ENCODE data around the gene FIS1. TPM values are rescaled to one million over a fixed set of nuclear protein-coding genes. Genes with fewer than 3 reads are reported as not detected.
"Not testable (repeated sequence)": the region's sequence is repeated elsewhere in the genome, so short reads cannot be mapped to it uniquely, and the experiment has no call there.

The FIS1 gene
- total RNA-seq, 1 experiment from 2014 or later = 200 TPM

GRCh38 chr7:101290186-101291037 is 45.5 kb upstream of the FIS1 start:
- peak; percentile 76 for TF ChIP-seq CTCF (conservative IDR thresholded peaks at IDR 0.05)
- not testable (repeated sequence) for H2AFZ ChIP-seq; H4K20me1 ChIP-seq (ENCODE audit: insufficient read depth); H3K9me2 ChIP-seq (ENCODE audit: insufficient read depth); H3K4me2 ChIP-seq; H3K27ac ChIP-seq; H3K9me3 ChIP-seq (ENCODE audit: insufficient read depth, low read depth); H3K4me1 ChIP-seq (replicated peaks; ENCODE audit: insufficient read depth); H3F3A ChIP-seq (ENCODE audit: insufficient read depth, low read depth); BruUV-seq (replicated peaks); H3K79me2 ChIP-seq (ENCODE audit: low read depth); H3K36me3 ChIP-seq (ENCODE audit: low read depth); H3K4me3 ChIP-seq
- DNase-seq = peak in 1 of 2 experiments; percentile 59
- ChIA-PET CTCF (interaction anchor here (0.6 to 1.1 kb wide), 5 partner anchors 90 to 843 kb away, joined by 3 to 11 read pairs (median 7); no protein-coding TSS in a partner anchor), POLR2A (ENCODE audit: unreplicated experiment) (interaction anchor here (0.6 kb wide), 1 partner anchor 358 kb away, joined by 7 read pairs; no protein-coding TSS in a partner anchor)
- intact Hi-C loops (cut with micrococcal nuclease; ENCODE audit: unreplicated experiment) = loop anchor here (2.0 kb wide), 1 partner anchor 216 kb away; no protein-coding TSS in a partner anchor
- peaks cover 23% of the 10 kb centered on the region for H3K27me3 ChIP-seq (ENCODE audit: insufficient read depth, low read depth)

GRCh38 chr7:101289687-101290086 is 44.8 kb upstream of the FIS1 start:
- CTCF ChIA-PET = interaction anchor here (0.6 kb wide), 1 partner anchor 146 kb away, joined by 9 read pairs; no protein-coding TSS in a partner anchor
- H3F3A ChIP-seq (ENCODE audit: insufficient read depth, low read depth); H3K36me3 ChIP-seq (ENCODE audit: low read depth); DNase-seq; POLR2A ChIA-PET (ENCODE audit: unreplicated experiment); H3K27ac ChIP-seq; H3K4me1 ChIP-seq (replicated peaks; ENCODE audit: insufficient read depth); H2AFZ ChIP-seq; H4K20me1 ChIP-seq (ENCODE audit: insufficient read depth); H3K9me3 ChIP-seq (ENCODE audit: insufficient read depth, low read depth); BruUV-seq (replicated peaks); H3K79me2 ChIP-seq (ENCODE audit: low read depth); H3K9me2 ChIP-seq (ENCODE audit: insufficient read depth); H3K4me2 ChIP-seq; H3K4me3 ChIP-seq: not testable (repeated sequence)
- peaks cover 23% of the 10 kb centered on the region for H3K27me3 ChIP-seq (ENCODE audit: insufficient read depth, low read depth)
- intact Hi-C loops (cut with micrococcal nuclease; ENCODE audit: unreplicated experiment) = loop anchor here (2.0 kb wide), 1 partner anchor 217 kb away; no protein-coding TSS in a partner anchor

GRCh38 chr7:101288439-101288838 is 43.6 kb upstream of the FIS1 start:
- H3K36me3 ChIP-seq (ENCODE audit: low read depth) = no peaks in the 10 kb centered on the region
- no peaks in the 10 kb centered on the region for H3K79me2 ChIP-seq (ENCODE audit: low read depth)
- CTCF ChIA-PET = interaction anchor here (0.6 kb wide), 1 partner anchor 397 kb away, joined by 5 read pairs; no protein-coding TSS in a partner anchor
- H3K27me3 ChIP-seq (ENCODE audit: insufficient read depth, low read depth) = peaks cover 23% of the 10 kb centered on the region
- no peak for DNase-seq
- POLR2A ChIA-PET (ENCODE audit: unreplicated experiment) = no interaction called here
- no peak overlapping the region for H2AFZ ChIP-seq
- H3K4me2 ChIP-seq = no peak overlapping the region
- BruUV-seq (replicated peaks) = no TSS peak
- no peaks in the 10 kb centered on the region for H3K9me3 ChIP-seq (ENCODE audit: insufficient read depth, low read depth)
- no peaks in the 10 kb centered on the region for H4K20me1 ChIP-seq (ENCODE audit: insufficient read depth)
- no peaks in the 10 kb centered on the region for H3K4me1 ChIP-seq (replicated peaks; ENCODE audit: insufficient read depth)
- H3K9me2 ChIP-seq (ENCODE audit: insufficient read depth) = no peaks in the 10 kb centered on the region
- intact Hi-C loops (cut with micrococcal nuclease; ENCODE audit: unreplicated experiment) = no loop called here
- H3K4me3 ChIP-seq = no peak overlapping the region
- H3K27ac ChIP-seq = no peak overlapping the region
- H3F3A ChIP-seq (ENCODE audit: insufficient read depth, low read depth) = no peaks in the 10 kb centered on the region
- TF ChIP-seq EZH2 (IDR thresholded peaks at IDR 0.05; ENCODE audit: low read depth) (no peak), CTCF (conservative IDR thresholded peaks at IDR 0.05) (no peak)

Measured in PC-9 (cell line).